ENCODE measurements around the gene LILRB3.

DNA sequence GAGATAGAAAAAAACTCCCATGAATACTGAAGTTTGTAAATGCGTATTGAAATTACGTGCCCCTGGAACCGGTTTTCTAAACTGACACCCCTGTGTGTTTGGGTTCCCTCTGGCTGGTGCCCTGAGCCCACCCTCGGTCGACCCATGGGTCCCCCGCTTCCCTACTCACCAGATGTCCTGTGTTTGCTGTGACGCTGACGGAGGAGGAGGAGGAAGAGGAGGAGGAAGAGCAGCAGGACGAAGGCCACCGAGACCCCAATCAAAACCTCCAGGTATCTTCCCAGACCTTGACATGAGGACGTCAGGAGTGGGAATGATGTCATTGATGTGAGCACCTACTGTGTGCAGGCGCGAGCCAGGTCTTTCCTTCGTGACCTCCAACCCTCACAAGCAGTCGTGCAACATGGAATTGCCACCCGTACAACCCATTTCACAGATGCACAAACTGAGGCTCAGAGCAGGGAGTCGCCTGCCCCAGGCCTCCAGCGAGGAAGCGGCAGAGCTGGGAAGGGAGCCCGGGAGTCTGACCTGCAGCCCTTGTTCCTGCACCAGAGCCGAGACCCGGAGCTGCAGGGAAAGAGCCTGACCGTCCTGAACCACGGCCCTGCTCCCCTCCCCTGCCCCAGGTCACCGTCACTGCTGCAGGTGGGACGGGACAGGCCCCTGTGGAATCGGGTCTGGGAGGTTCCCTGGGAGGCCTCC, 3.7 kb downstream of the LILRB3 start:
- TF ChIP-seq, protein P1, sequence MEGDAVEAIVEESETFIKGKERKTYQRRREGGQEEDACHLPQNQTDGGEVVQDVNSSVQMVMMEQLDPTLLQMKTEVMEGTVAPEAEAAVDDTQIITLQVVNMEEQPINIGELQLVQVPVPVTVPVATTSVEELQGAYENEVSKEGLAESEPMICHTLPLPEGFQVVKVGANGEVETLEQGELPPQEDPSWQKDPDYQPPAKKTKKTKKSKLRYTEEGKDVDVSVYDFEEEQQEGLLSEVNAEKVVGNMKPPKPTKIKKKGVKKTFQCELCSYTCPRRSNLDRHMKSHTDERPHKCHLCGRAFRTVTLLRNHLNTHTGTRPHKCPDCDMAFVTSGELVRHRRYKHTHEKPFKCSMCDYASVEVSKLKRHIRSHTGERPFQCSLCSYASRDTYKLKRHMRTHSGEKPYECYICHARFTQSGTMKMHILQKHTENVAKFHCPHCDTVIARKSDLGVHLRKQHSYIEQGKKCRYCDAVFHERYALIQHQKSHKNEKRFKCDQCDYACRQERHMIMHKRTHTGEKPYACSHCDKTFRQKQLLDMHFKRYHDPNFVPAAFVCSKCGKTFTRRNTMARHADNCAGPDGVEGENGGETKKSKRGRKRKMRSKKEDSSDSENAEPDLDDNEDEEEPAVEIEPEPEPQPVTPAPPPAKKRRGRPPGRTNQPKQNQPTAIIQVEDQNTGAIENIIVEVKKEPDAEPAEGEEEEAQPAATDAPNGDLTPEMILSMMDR (IDR thresholded peaks at IDR 0.05), result no peak
- TF ChIP-seq POLR2A (IDR thresholded peaks at IDR 0.05), result no peak
